HCT116 (cell line): ENCODE data around the gene BCKDHB. TPM values are rescaled to one million over a fixed set of nuclear protein-coding genes. Genes with fewer than 3 reads are reported as not detected.

ENCODE experiments used
- ATAC-seq: fragments of 200-7000 bp; cut with Tn5 transposase; 2 replicates; pipeline ENCODE4 v1.9.1; 2020; ENCODE audit warnings: mild to moderate bottlenecking, moderate library complexity
- BruUV-seq: library from RNA; stranded (reverse); fragments of 400-500 nt; replicated peaks from 2 replicates; lab custom pipeline; 2021; lab: Mats Ljungman, UMichigan
- CTCF ChIA-PET: fragments of 300-600 bp; sonication (Branson Sonifier 250); formaldehyde crosslinking; loops from one replicate; lab custom pipeline; 2021; ENCODE audit warnings: antibody characterized with exemption; lab: Charles Lee
- POLR2A ChIA-PET: fragments of 300-600, 350-600 bp; sonication (Branson Sonifier 250); formaldehyde crosslinking; loops from one replicate; lab custom pipeline; 2021; ENCODE audit warnings: antibody characterized with exemption; lab: Charles Lee
- RAD21 ChIA-PET, 2 experiments: fragments of 300-600 bp; sonication (Branson Sonifier 250); formaldehyde crosslinking; loops; one replicate each; lab custom pipeline; 2023; ENCODE audit warnings: low total read pairs in 2 of 2; ENCODE audit not compliant: uncharacterized antibody in 2 of 2, unreplicated experiment in 2 of 2, low non-redundant PET in 1 of 2; lab: Charles Lee
- DNase-seq: peaks from one replicate; pipeline ENCODE4 v3.0.0-alpha.2; 2010; ENCODE audit warnings: low read depth, low spot score
- H2AFZ ChIP-seq: fragments of 200-600 bp; shearing (Covaris generic), sonication (generic); 2 replicates; pipeline ENCODE4 v1.6.1; 2017; ENCODE audit warnings: low read depth, mixed run types, mixed read lengths, antibody characterized with exemption, low read length; ENCODE audit not compliant: poor library complexity, severe bottlenecking
- H3K27ac ChIP-seq: 2 replicates; pipeline ENCODE4 v1.5.1; 2012; ENCODE audit warnings: low read depth, low read length
- H3K27me3 ChIP-seq: fragments of 200-600 bp; sonication (generic); 2 replicates; pipeline ENCODE4 v1.6.1; 2016; ENCODE audit warnings: mixed run types, low read length, mixed read lengths; ENCODE audit not compliant: insufficient read depth
- H3K36me3 ChIP-seq, 2 experiments: fragments of 200-500 bp in 1 of 2; fragments of 200-600 bp in 1 of 2; sonication (Bioruptor generic) in 1 of 2; sonication (generic) in 1 of 2; 2 replicates each; pipeline versions ENCODE4 v1.5.1 to v1.6.1; 2014 to 2016; ENCODE audit warnings: low read length in 2 of 2, inconsistent platforms in 1 of 2, mixed read lengths in 1 of 2, mixed run types in 1 of 2; ENCODE audit not compliant: insufficient read depth in 2 of 2, control insufficient read depth in 1 of 2
- H3K4me1 ChIP-seq, 2 experiments: fragments of 200-600 bp in 1 of 2; sonication (generic) in 1 of 2; 2 replicates each; pipeline versions ENCODE4 v1.5.1 to v1.6.1; 2012 to 2017; ENCODE audit warnings: low read length in 2 of 2, inconsistent platforms in 1 of 2, mild to moderate bottlenecking in 1 of 2, mixed read lengths in 1 of 2, mixed run types in 1 of 2, moderate library complexity in 1 of 2; ENCODE audit not compliant: insufficient read depth in 2 of 2, control insufficient read depth in 1 of 2
- H3K4me2 ChIP-seq: fragments of 200-600 bp; sonication (generic); 2 replicates; pipeline ENCODE4 v1.6.1; 2017; ENCODE audit warnings: mixed run types, low read length, mixed read lengths
- H3K4me3 ChIP-seq, 2 experiments: fragments of 200-600 bp in 1 of 2; sonication (generic) in 1 of 2; replicated peaks in 1 of 2; 2 replicates each; pipeline ENCODE4 v1.5.1; 2011 to 2016; ENCODE audit warnings: low read length in 2 of 2, control low read depth in 1 of 2, low read depth in 1 of 2, mild to moderate bottlenecking in 1 of 2, mixed read lengths in 1 of 2, mixed run types in 1 of 2
- H3K79me2 ChIP-seq: fragments of 200-600 bp; sonication (generic); 2 replicates; pipeline ENCODE4 v1.6.1; 2017; ENCODE audit warnings: mild to moderate bottlenecking, mixed run types, low read length, moderate library complexity, mixed read lengths; ENCODE audit not compliant: insufficient read depth
- H3K9ac ChIP-seq: fragments of 200-600 bp; sonication (generic); 2 replicates; pipeline ENCODE4 v1.6.1; 2016; ENCODE audit warnings: low read length, mixed read lengths
- H3K9me2 ChIP-seq: fragments of 200-600 bp; sonication (generic), shearing (Covaris generic); 2 replicates; pipeline ENCODE4 v1.6.1; 2017; ENCODE audit warnings: mixed run types, mild to moderate bottlenecking, moderate library complexity; ENCODE audit not compliant: insufficient read depth
- H3K9me3 ChIP-seq, 2 experiments: fragments of 200-500 bp in 1 of 2; fragments of 200-600 bp in 1 of 2; sonication (Bioruptor generic) in 1 of 2; sonication (generic) in 1 of 2; 2 replicates each; pipeline ENCODE4 v1.6.1; 2014 to 2017; ENCODE audit warnings: low read length in 2 of 2, mixed read lengths in 2 of 2, inconsistent platforms in 1 of 2, low read depth in 1 of 2, mild to moderate bottlenecking in 1 of 2, mixed run types in 1 of 2, moderate library complexity in 1 of 2; ENCODE audit not compliant: control insufficient read depth in 1 of 2, insufficient read depth in 1 of 2
- H4K20me1 ChIP-seq: fragments of 200-600 bp; sonication (generic), shearing (Covaris generic); 2 replicates; pipeline ENCODE4 v1.6.1; 2017; ENCODE audit warnings: mixed run types, mild to moderate bottlenecking, moderate library complexity; ENCODE audit not compliant: insufficient read depth
- CBX3 ChIP-seq: IDR thresholded peaks from 2 replicates; pipeline ENCODE4 v1.6.1; 2012; ENCODE audit warnings: low read depth
- CEBPB ChIP-seq: IDR thresholded peaks from 2 replicates; pipeline ENCODE4 v1.6.1; 2012; ENCODE audit warnings: low read depth
- EGR1 ChIP-seq: IDR thresholded peaks from 2 replicates; pipeline ENCODE4 v1.6.1; 2012; ENCODE audit warnings: low read depth
- EZH2 ChIP-seq: fragments of 200-600 bp; sonication (generic); IDR thresholded peaks from 2 replicates; pipeline ENCODE4 v1.6.1; 2017; ENCODE audit warnings: antibody characterized with exemption, mixed run types
- EZH2phosphoT487 ChIP-seq: fragments of 200-600 bp; IDR thresholded peaks from 2 replicates; pipeline ENCODE4 v1.6.1; 2018; ENCODE audit warnings: antibody characterized with exemption, borderline replicate concordance
- FOSL1 ChIP-seq: IDR thresholded peaks from 2 replicates; pipeline ENCODE4 v1.6.1; 2012; ENCODE audit warnings: low read depth
- JUND ChIP-seq: IDR thresholded peaks from 2 replicates; pipeline ENCODE4 v1.6.1; 2012
- POLR2A ChIP-seq: IDR thresholded peaks from 2 replicates; pipeline ENCODE4 v1.7.0; 2011; ENCODE audit warnings: borderline replicate concordance; ENCODE audit not compliant: insufficient read depth, insufficient read length; ENCODE audit errors: extremely low read depth
- POLR2AphosphoS5 ChIP-seq: IDR thresholded peaks from 2 replicates; pipeline ENCODE4 v1.6.1; 2011; ENCODE audit warnings: mild to moderate bottlenecking, low read depth, low read length, moderate library complexity
- RAD21 ChIP-seq: IDR thresholded peaks from 2 replicates; pipeline ENCODE4 v1.6.1; 2012; ENCODE audit warnings: low read depth, mild to moderate bottlenecking
- SP1 ChIP-seq: IDR thresholded peaks from 2 replicates; pipeline ENCODE4 v1.6.1; 2012; ENCODE audit warnings: low read depth
- SRF ChIP-seq: IDR thresholded peaks from 2 replicates; pipeline ENCODE4 v1.6.1; 2012; ENCODE audit warnings: low read depth
- YY1 ChIP-seq: IDR thresholded peaks from 2 replicates; pipeline ENCODE4 v1.6.1; 2011; ENCODE audit warnings: low read length, low read depth, moderate library complexity, mild to moderate bottlenecking; ENCODE audit not compliant: insufficient replicate concordance; ENCODE audit errors: extremely low read depth
- ZFX ChIP-seq: fragments of 450-650 bp; IDR thresholded peaks from 2 replicates; pipeline ENCODE4 v1.6.1; 2017
- ZNF274 ChIP-seq: fragments of 200-500 bp; sonication (Bioruptor generic); IDR thresholded peaks from 2 replicates; pipeline ENCODE4 v1.6.1; 2014; ENCODE audit warnings: mild to moderate bottlenecking, low read depth, low read length, inconsistent platforms
- intact Hi-C: fragments of 100-400 bp; cut with micrococcal nuclease; formaldehyde crosslinking; loops from 2 replicates; pipeline ENCODE4 v1.10.0; 2022
- total RNA-seq: library from RNA; stranded (reverse); gene quantifications from one replicate; pipeline ENCODE4 v1.2.1, GENCODE V29; 2021; ENCODE audit not compliant: unreplicated experiment
- TF ChIP-seq, protein P1 (sequence below): IDR thresholded peaks from 2 replicates; pipeline ENCODE4 v1.6.1; 2012
- TF ChIP-seq, protein P2 (sequence below): IDR thresholded peaks from 2 replicates; pipeline ENCODE4 v1.6.1; 2012
- TF ChIP-seq, protein P3 (sequence below), 3 experiments: fragments of 200-600 bp in 1 of 3; sonication (generic) in 1 of 3; IDR thresholded peaks in 2 of 3; conservative IDR thresholded peaks in 1 of 3; 2 replicates each; pipeline ENCODE4 v1.5.1; 2012 to 2017; ENCODE audit warnings: low read depth in 2 of 3, low read length in 2 of 3, antibody characterized with exemption in 1 of 3, borderline replicate concordance in 1 of 3, control low read depth in 1 of 3, mild to moderate bottlenecking in 1 of 3, mixed read lengths in 1 of 3, mixed run types in 1 of 3, moderate library complexity in 1 of 3; ENCODE audit not compliant: insufficient read depth in 1 of 3

The BCKDHB gene
- total RNA-seq, 1 experiment from 2014 or later, result 11.2 TPM

DNA sequence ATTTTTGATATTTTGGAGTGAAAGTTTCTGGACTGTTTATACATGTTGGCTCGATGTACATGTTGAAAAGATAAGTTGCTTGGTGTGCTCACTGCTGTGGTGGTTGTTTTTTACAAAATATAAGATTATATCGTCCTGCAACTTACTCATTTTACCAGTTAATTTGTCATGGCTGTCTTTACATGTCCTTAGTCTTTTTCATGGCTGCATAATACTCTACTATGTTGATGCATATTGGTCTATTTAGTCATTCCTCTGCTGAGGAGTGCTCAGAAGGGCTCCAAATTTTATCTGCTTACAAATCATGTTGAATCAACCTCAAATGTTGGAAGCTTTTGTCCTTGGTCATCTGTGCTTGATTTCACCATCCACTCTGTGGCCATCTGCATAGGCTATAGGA lies 164.6 kb downstream of the BCKDHB start:
- ChIA-PET RAD21 (no interaction called here), CTCF (no interaction called here), POLR2A (no interaction called here)
- Histone ChIP-seq H4K20me1 (no peaks in the 10 kb centered on the region), H3K4me3 (no peak overlapping the region), H3K9me2 (no peaks in the 10 kb centered on the region), H3K4me2 (no peak overlapping the region), H3K36me3 (no peaks in the 10 kb centered on the region), H3K9ac (no peak overlapping the region), H3K4me1 (no peaks in the 10 kb centered on the region), H3K27ac (no peak overlapping the region), H3K9me3 (no peaks in the 10 kb centered on the region), H3K27me3 (no peaks in the 10 kb centered on the region), H3K79me2 (no peaks in the 10 kb centered on the region), H2AFZ (no peak overlapping the region)
- DNase-seq (no peak), ATAC-seq (no peak)
- no TSS peak for BruUV-seq
- intact Hi-C loops, result no loop called here
- TF ChIP-seq EZH2 (no peak), POLR2AphosphoS5 (no peak), YY1 (no peak), SRF (no peak), CEBPB (no peak)

DNA sequence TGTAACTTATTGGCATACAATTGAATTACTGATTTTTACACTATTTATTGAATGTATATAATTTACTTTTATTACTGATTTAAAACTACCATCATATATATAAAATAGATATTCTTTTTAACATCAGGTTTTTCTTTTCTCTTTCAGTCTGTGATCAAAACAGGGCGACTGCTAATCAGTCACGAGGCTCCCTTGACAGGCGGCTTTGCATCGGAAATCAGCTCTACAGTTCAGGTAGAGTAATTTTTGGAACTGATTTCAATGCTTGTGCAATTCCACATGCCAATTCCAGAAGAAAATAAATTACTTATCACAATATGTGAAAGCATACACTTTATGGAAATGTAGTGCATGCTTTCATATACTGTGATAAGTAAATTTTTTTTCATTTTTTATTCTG lies 166.5 kb downstream of the BCKDHB start:
- Histone ChIP-seq H3K27ac (no peak overlapping the region), H3K4me1 (no peaks in the 10 kb centered on the region), H3K9ac (no peak overlapping the region)
- no peak for DNase-seq
- intact Hi-C loops, result no loop called here
- no peak for TF ChIP-seq JUND
- TF ChIP-seq, protein P1, sequence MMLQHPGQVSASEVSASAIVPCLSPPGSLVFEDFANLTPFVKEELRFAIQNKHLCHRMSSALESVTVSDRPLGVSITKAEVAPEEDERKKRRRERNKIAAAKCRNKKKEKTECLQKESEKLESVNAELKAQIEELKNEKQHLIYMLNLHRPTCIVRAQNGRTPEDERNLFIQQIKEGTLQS, result no peak
- TF ChIP-seq CEBPB, result no peak
- no peak for TF ChIP-seq EGR1
- TF ChIP-seq EZH2phosphoT487, result no peak
- TF ChIP-seq SP1, result no peak
- TF ChIP-seq POLR2A, result no peak
- no peak for TF ChIP-seq FOSL1
- no peak for TF ChIP-seq POLR2AphosphoS5
- no peak for TF ChIP-seq SRF
- TF ChIP-seq CBX3, result no peak
- TF ChIP-seq YY1, result no peak
- no peak for TF ChIP-seq ZNF274
- no peak for TF ChIP-seq RAD21
- TF ChIP-seq, protein P2, sequence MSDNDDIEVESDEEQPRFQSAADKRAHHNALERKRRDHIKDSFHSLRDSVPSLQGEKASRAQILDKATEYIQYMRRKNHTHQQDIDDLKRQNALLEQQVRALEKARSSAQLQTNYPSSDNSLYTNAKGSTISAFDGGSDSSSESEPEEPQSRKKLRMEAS, result no peak
- TF ChIP-seq, protein P3, sequence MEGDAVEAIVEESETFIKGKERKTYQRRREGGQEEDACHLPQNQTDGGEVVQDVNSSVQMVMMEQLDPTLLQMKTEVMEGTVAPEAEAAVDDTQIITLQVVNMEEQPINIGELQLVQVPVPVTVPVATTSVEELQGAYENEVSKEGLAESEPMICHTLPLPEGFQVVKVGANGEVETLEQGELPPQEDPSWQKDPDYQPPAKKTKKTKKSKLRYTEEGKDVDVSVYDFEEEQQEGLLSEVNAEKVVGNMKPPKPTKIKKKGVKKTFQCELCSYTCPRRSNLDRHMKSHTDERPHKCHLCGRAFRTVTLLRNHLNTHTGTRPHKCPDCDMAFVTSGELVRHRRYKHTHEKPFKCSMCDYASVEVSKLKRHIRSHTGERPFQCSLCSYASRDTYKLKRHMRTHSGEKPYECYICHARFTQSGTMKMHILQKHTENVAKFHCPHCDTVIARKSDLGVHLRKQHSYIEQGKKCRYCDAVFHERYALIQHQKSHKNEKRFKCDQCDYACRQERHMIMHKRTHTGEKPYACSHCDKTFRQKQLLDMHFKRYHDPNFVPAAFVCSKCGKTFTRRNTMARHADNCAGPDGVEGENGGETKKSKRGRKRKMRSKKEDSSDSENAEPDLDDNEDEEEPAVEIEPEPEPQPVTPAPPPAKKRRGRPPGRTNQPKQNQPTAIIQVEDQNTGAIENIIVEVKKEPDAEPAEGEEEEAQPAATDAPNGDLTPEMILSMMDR (IDR thresholded peaks at IDR 0.05 in 2 of 3, conservative IDR thresholded peaks at IDR 0.05 in 1 of 3; ENCODE audit: borderline replicate concordance in 1 of 3, insufficient read depth in 1 of 3, low read depth in 2 of 3, low read length in 2 of 3), result no peak
- no peak for TF ChIP-seq ZFX
- no peak for TF ChIP-seq EZH2
- TF ChIP-seq, all 23 proteins: peak for 0
- ChIA-PET CTCF (no interaction called here), RAD21 (no interaction called here), POLR2A (no interaction called here)
- no TSS peak for BruUV-seq
- H4K20me1 ChIP-seq, result no peaks in the 10 kb centered on the region
- no peak for ATAC-seq
- H3K36me3 ChIP-seq, result no peaks in the 10 kb centered on the region
- no peaks in the 10 kb centered on the region for H3K79me2 ChIP-seq
- no peak overlapping the region for H3K4me2 ChIP-seq
- H3K27me3 ChIP-seq, result no peaks in the 10 kb centered on the region
- H2AFZ ChIP-seq, result no peak overlapping the region
- H3K9me2 ChIP-seq, result no peaks in the 10 kb centered on the region
- no peak overlapping the region for H3K4me3 ChIP-seq
- no peaks in the 10 kb centered on the region for H3K9me3 ChIP-seq
